NCI-H510A (cell line): ENCODE measurements around the gene NTNG1.
"Not testable (repeated sequence)": the region's sequence is repeated elsewhere in the genome, so short reads cannot be mapped to it uniquely, and the experiment has no call there.

Source experiments
- DNase-seq: peaks from one replicate; lab custom pipeline; 2025; lab: John Stamatoyannopoulos, UW

NTNG1 gene

DNA sequence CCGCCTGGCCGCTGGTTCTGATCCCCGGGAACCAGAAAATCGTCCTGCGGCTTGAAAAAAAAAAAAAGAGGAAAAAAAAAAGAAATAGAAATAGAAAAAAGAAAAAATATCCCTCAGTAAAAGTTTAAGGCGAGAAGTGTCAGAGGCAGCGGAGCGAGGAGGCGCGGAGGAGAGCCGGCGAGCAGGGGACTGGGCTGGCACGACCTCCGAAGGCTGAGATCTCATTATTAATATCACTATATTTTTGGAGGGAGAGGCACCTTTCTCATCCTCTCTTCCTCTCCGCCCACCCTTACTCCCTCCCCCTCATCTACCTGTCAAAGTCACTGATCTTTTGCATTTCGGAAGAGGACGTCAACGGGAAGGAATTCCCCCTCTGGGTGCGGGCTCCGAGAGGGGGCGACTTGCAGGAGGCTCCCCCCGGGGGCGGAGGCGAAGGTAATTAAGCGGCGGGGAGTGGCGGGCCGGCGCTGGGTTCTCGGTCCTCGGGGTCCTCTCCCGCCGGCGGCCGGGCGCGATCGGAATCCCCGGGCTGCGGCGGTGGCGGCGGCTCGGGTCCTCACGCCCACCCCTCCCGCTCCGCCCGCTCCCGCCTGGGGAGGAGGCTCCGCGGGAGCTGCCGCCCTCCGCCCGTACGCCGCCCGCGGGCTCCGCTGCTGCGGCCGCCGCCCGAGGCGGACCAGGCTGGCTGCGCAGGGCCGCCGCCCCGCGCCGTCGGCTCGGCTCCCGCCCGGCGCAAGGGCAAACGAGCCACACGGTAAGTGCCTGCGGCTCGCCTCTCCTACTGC is at the start of gene NTNG1:
NTNG1 (plus strand) TSS at position 337 of the 788 bp plus-strand sequence.
- DNase-seq, result no peak

DNA sequence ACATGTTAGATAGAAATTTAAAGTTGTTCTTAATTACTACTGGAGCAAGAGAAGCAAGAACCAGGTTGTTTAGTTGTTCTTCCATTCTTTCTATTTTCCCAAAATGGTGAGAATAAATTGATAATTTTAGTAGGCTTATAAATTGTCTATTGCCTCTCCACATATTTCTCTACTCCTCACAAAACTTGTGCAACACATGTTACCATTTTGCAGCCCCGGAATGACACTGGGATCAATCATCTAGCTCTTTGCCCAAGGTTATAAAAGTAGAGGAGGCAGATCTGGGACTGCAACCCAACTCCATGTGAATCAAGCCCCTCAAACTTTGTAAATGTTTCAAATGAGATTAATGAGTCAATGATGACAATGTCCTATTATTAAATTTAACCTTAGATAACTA is 49.4 kb upstream of the NTNG1 start:
- no peak for DNase-seq

- not testable (repeated sequence) for DNase-seq
Measured at GRCh38 chr1:107093395-107093794, 47.4 kb upstream of the NTNG1 start.

GRCh38 chr1:107095647-107096046 is 45.2 kb upstream of the NTNG1 start:
- no peak for DNase-seq

DNA sequence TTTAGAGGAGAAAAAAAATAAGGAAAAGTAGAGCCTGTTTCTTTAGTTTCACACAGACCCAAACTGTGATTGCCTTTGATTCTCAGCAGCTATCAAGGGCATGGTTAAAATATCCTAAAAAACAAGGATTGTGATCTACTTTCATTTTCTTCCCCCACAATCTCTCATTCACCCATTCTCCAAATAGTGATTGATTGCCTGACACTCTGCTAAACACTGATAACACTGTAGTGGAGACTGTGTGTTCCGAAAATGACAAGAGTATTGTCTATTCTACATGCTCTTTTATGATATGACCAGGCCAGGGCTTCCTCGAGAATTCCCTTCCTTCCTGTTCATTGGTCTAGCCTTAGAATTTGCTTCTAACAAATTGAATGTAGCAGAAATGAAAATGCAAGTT is 44.1 kb upstream of the NTNG1 start:
- no peak for DNase-seq

DNA sequence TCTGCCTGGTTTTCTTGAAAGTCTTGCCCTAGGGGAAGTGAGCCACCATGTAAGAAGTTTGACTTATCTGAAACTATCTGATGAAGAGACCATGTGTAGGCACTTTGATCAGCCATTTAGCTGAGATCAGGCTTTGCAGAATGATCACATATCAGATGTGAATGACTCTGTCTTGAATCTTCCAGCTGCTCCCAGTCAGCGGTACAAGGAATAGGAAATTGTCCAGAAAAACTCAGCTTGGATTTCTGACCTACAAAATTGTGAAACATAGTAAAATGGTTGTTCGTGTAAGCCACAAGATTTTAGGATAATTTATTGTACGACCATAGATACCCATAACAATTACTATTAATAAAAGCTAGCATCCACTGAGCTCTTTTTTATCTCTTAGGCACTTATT is 41.9 kb upstream of the NTNG1 start:
- no peak for DNase-seq

DNA sequence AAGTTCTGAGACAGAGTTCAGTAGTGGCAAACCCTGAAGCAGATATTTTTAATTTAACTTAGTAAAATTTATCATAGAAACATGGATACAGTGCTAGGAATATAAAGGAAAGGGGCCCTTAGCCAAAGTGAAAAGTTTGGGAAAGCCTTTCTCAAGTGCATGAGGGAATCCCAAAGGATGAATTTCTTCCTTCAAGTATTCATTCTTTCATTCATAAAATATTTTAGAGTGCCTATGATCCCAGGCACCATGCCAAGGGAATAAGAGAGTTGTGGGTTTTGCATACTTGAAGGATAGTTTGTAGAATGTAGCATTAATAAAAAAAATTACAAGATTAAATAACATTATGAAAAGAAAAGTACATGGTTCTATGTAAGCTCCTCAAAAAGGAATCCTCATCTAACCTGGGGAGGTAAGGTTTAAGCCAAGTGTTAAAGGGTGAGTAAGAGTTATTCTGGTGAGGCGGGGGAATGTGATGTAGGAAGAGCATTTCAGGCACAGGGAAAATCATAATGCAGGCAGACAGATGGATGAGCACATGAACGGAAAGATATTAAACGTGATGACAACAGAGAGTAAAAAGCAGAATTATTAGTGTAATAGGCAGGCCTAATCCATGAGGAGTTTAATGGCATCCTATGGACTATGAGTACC is 40.4 kb upstream of the NTNG1 start:
- no peak for DNase-seq

DNA sequence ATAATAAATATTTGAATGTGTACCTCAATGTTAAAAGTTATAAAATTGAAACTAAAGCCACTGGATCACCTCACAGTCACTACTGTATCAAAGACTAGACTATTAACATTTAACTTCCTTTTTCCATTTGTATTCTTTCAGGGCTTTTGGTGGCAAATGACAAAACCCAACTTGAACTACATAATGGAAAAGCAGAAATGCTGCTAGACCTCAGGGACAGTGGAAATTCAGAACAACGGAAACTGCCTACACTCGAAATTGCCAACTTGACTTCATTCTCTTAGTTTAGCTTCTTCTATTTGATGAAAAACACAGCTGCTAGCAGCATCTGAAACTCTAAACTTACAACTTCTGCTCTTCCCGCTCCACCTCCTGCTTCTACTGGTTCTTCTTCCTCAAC is 34.9 kb upstream of the NTNG1 start:
- DNase-seq, result no peak

- DNase-seq, result no peak
Measured at GRCh38 chr1:107110326-107110725, 30.5 kb upstream of the NTNG1 start.

DNA sequence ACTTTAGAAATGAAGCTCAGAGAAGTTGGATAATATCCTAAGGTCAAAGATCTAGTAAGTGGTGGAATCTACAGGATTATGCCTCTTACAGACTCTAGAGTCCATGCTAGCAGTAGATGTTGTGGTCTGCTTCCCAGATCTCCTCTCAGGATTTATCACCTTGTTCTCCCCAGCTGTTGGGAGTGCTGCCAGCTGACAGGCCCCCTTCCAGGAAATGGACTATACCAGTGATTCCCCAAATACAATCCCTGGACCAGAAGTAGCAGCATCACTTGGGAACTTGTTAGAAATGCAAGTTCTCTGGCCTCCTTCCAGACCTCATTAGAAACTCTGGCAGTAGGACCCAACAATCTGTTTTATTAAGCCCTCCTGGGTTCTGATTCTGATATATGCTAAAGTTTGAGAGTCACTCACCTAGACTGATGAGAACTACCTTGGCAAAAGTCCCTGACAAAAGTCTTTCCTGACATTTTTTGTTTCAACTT is 24.5 kb upstream of the NTNG1 start:
- no peak for DNase-seq

DNA sequence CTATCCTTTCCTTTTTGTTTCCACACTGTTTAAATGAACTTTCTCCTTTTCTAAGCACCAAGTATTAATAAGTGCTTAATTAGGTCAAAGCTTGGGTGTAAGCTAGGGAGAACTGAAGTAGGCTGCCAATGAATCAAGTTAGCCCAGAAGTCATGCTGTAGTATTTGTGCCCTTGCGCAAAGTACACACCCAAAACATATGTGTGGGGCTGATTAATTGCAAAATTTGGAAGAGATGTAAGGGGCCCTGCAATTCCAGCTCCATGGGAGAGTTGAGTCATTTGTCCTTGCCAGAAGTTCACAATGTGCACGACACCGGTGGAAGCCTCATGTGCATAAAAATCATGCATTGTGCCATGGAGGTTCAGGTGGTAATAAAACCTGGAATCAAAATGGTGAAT is 18.6 kb upstream of the NTNG1 start:
- DNase-seq, result no peak

- DNase-seq, result no peak
Measured at GRCh38 chr1:107123741-107124140, 17.1 kb upstream of the NTNG1 start.

DNA sequence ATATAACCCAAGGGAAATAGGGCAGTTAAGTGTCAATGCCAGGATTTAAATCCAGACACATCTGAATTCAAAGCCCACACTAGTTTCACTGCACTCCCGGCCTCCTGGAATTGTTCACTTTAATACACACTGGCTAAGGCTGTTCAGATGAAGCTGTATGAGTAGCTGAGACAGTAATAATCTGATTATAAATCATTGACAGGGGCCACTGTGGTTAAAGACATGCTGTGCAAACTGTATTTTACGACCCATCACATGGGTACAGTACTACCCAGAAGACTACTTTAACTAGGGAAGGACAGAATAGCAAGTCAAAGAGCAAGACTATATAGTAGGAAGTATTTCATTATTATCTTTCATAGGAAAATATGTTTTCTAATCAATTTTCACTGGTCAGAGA is 16.1 kb upstream of the NTNG1 start:
- no peak for DNase-seq

DNA sequence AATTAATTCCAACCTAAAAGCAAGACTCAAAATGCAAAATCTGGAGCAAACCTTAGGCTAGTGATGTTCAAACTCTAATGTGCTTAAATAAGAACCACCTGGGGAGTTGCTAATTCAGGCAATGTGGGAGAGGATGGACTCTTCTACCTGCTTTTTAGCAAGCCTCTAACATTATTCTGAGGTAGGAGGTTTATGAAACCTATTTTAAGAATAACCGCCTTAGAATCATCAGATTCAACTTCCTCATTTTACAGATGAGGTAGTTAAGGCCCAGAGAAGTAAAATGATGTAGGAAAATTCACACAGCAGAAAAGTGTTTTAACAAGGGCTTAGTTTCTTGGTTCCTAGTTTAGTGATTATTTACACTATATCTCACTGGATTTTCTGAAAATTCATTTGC is 8.6 kb upstream of the NTNG1 start:
- no peak for DNase-seq

DNA sequence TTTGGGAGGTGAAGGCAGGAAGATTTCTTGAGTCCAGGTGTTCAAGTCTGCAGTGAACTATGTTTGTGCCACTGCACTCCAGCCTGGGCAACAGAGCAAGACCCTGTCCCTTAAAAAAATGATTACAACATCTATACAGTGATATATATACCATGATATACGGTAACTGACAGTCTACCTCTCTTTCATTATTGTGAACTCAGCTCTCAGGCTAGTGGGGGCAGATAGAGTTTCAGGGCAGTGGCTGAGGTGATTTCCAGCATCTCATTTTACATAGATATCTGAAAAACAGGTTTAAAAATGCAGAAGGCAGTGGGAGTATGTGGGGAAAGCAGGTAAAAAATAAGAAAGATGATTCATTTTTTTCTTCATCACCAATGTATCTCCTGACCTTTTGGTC is 8.1 kb upstream of the NTNG1 start:
- DNase-seq, result no peak

GRCh38 chr1:107135463-107135862 is 5.4 kb upstream of the NTNG1 start:
- no peak for DNase-seq

DNA sequence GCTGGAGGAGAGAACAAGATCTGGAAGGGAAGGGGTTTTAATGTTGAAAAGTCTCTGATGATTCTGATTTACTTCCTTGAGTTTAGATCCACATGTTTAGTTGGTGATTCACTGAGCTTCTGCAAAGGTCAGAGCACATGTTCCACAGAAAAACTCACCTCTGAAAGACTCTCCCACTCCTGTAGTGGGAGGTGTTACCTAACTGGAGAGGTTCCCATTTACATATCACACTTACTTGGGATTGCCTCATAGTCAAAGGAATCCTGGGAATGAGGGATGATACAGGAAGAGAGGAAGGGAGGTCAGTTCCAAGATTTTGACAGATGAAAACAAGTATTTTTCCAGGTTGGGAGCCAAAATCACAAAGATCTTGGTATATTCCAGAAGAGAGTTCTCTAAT is 2.7 kb upstream of the NTNG1 start:
- no peak for DNase-seq

DNA sequence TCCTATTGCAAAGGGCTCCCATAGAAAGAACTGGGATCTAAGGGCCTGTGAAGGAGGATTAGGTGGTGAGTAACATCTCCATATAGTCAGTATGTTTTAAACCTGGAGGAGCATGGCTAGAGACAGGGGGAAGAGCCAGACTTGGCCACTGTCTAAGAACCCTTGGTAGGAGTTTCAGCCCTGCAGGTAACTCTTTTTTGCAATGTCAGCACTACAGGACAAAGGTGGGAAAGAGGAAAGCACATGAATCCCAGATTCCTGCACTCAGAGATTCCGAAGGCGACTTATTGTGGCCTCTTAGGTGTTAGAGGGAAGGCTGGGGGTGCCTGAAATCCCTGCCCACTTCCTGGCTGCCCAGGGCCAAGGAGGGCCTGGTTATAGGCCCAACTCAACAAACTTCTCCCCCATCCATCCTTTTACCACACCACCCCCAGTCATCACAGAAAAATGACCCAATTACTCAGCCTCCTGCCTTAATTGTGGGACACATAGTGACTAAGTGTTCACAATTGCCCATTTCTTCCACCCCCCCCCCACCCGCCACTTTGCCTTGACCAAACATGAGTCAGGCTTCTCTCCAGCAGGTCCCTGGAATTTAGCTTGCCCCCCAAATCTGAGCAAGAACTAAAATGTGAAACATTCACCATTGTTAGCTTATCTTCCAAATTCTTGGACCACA is 1.9 kb upstream of the NTNG1 start:
- no peak for DNase-seq

DNA sequence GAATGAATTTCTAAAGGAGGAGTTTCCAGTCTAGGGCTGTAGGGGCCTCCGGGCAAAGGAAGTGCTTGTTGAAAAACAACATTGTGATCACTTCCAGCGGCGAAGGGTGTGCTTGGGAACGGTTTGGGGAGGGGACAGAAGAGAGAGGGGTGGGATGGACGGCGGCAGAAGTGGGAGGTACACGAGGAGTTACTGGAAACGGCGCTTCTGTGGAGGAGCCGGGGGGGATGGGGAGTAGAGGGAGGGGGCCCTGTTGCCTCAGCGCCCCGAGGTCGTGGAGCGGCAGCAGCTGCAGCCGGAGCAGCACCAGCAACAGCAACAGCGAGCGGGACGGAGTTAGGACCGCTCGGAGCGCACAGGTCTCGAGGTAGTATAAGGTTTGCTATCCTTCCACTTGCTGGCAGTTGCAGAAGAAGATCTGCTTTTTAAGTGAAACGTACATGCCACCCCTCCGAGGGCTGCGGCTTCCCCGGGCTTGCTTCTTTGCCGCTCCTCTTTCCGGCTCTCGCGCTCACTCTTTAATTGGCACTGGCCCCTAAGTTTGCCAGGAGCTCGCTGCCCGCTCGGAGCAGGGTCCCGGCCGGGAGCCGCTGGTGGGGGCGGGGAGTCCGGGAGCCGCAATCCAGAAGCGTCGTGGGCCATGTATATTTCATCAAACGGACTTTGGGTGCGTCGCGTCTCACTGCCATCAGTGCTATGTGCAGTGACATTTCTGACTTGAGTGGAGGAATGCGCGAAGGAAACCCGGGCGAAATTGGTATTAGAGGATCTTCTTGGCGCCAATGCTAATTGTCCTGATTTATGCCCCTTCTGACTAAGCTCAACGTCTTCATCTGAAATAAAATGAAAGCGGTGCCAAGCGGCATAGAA is 771 bp upstream of the NTNG1 start:
- DNase-seq, result no peak

GRCh38 chr1:107141491-107142126 is 770 bp downstream of the NTNG1 start:
- no peak for DNase-seq

DNA sequence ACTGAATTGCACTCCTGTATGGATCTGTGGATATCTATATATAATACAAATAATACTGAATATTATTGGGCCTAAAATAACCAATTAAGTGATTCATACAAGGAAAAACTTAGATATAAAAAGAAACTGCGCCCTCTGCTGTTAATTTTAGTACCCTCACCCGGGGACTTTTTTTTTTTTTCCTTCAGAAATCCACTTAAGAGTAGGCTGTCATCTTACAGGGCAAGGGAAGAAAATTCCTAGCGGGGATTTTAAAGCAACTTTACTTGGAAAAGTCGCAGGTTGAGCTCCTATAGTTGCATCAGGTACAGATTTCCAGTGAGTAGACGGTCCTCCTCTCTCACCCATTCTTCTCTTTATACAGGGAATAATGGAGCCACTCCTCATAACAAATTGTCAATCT is 1.3 kb downstream of the NTNG1 start:
- DNase-seq, result no peak

DNA sequence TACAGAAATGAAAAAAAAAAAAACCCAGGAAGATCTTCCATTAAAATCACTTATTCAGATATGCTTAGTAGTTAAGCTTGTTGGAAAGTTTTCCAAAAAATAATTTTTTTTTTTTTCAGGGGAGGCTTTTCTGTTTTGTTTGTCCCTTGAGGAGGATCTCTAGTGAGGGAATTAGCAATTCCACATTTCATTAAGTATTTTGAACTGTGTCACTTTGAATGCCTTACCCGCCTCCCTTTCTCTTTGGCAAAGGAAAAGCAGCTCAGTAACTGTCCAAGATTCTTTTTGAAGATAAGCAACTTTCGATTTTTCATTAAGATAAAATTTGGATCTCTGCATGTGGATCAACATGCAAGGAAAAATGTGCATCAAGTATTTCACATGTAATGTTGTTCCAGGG is 1.8 kb downstream of the NTNG1 start:
- DNase-seq, result no peak
